ENCODE results near the gene SOX5.
"Not testable (repeated sequence)": the region's sequence is repeated elsewhere in the genome, so short reads cannot be mapped to it uniquely, and the experiment has no call there.

SOX5 gene

DNA sequence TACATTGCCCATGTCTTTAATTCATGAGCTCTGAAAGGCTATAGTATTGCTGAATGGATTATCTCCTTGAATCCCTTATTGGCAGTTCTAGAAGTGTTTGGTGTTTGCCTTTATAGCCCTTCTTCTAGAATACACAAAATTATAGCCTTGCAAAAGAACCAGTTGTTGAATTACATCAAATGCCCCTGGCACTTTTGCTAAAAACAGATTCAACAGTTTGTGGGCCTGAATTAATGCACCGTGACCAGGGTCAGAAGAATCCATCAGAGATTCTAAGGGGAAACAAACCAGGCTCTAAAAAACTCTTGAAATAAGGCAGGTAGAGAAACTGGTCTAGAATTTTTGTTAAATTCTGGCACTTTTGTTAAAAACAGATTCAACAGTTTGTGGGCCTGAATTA, 197.8 kb downstream of the SOX5 start:
- DNase-seq, result no peak

- no peak for DNase-seq
Observed at GRCh38 chr12:23750923-23751322, 198.5 kb downstream of the SOX5 start.

GRCh38 chr12:23744696-23745095, 204.8 kb downstream of the SOX5 start:
- DNase-seq, result no peak

GRCh38 chr12:23742574-23742973, 206.9 kb downstream of the SOX5 start:
- DNase-seq, result no peak

DNA sequence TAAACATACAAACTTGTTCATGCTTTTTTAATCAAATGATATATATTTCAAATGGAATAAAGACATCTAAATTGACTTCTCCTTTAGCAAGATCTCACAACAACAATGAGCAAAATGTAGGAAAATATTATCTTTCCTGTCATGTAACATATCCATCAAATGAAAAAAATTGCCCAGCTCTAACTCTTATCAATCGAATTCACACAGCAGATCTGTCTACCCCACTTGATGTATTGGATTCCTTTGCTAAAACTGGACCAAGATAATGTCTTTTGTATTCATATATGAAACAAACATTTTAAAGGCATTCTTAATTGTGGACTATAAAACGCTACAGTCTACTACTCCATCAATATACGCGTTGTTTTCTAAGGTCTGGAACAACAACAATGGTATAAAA, 218.0 kb downstream of the SOX5 start:
- DNase-seq, result no peak

DNA sequence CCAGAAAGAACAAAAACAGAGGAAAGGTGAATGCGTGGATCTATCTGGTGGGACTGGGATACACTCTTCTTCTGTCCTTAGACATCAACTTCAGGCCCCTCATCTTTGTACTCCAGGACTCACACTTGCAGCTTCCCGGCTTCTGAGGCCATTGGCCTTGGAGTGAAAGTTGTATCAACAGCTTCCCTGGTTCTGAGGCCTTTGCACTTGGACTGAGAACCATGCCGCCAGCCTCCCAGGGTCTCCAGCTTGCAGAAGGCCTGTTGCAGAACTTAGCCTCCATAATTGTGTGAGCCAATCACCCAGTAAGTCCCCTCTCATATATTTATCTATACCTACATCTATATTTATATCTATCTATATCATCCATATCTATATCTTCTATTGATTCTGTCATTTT, 218.4 kb downstream of the SOX5 start:
- no peak for DNase-seq

GRCh38 chr12:23729359-23729758, 220.1 kb downstream of the SOX5 start:
- DNase-seq, result no peak

- DNase-seq, result no peak
Observed at GRCh38 chr12:23726646-23727045, 222.8 kb downstream of the SOX5 start.

DNA sequence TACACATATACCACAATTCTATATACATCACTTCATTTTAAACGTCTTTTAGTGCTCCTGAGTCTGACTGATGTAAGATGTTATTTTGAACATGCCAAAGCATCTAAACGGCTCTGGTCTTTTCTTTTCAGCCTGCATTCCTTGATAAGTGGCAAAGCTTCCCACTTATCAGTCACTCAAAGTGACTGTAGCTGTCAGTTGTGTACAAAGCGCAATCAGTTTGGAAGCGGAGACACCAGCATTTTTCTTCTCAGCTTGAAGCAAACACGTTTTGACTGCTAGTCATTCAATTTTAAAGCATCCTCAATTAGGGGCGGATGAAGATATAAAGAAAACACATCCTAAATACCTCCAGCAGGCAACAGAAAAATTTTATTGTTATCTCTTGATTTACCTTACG, 226.8 kb downstream of the SOX5 start:
- DNase-seq, result no peak

GRCh38 chr12:23721268-23721667, 228.2 kb downstream of the SOX5 start:
- no peak for DNase-seq

GRCh38 chr12:23719493-23719892, 230.0 kb downstream of the SOX5 start:
- no peak for DNase-seq

GRCh38 chr12:23710361-23710760, 239.1 kb downstream of the SOX5 start:
- not testable (repeated sequence) for DNase-seq

GRCh38 chr12:23708185-23708837, 241.2 kb downstream of the SOX5 start:
- DNase-seq, result no peak

DNA sequence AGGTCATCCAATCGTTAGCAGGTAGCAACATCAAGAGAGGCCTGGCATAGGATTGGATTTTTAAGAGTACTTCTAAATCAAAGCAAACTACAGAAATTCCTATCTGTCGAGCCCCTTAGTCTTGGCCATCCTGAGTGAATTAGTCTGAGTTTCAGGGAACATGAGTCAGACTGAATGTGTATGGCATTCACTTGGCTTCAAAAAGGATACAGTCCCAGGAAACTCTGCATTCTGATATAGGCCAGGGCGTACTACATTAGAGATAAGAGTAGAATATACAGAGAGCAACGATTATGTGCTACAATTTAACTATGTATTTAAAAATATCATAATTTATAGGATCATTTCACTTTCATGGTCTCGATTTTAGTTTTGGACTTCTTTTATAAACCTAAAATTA, 242.2 kb downstream of the SOX5 start:
- DNase-seq, result no peak

GRCh38 chr12:23704992-23705943, 244.2 kb downstream of the SOX5 start:
- DNase-seq, result no peak

DNA sequence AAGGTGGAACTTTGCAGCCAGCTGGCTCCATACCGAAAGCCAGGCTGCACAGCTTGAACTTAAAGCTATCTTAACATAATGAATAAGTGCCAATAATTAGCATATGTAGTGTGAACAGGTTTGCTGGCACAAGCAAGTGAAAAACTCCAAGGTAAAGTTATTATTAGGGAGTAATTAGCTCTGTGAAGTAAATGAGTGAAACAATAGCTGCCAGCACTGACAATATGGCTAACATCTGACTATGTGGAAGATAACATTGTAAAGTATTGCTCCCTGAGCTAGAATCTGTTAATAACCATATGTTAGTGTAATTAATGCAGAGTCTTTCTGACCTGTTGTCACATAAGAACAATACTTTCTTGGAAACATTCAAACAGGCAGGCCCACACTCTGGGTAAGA, 246.4 kb downstream of the SOX5 start:
- peak; percentile 60 for DNase-seq

- DNase-seq, result no peak
Observed at GRCh38 chr12:23699031-23699430, 250.4 kb downstream of the SOX5 start.

DNA sequence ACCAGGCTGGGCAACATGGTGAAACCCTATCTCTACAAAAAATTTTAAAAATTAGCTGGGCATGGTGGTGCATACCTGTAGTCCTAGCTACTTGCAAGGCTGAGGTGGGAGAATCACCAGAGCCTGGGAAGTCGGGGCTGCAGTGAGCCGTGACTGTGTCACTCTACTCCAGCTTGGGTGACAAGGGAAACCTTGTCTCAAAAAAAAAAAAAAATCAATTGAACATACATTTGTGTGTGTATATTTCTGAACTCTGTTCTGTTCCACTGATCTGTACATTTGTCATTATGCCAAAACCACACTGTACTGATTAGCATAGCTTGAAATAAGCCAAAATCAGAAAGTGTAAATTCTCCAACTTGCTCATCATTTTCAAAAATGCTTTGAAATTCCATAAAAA, 254.6 kb downstream of the SOX5 start:
- no peak for DNase-seq

- no peak for DNase-seq
Observed at GRCh38 chr12:23694307-23694706, 255.2 kb downstream of the SOX5 start.

DNA sequence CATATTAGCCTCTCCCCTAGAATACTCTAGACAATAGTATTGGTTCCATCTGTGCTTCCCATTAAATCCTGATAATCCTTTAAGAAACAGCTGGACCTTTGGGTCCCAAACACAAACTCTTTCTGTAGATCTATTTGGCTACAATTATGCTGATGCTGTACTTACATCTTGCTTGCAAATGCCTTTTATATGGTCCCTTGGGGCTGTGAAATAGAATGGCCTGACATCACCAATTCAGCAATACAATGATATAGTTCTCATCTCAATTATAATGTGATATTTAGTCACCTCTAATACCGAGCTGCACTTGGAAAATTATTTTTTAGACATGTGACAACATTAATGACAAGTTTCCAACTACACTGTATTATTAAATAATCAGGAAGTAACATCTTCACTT, 261.5 kb downstream of the SOX5 start:
- DNase-seq, result no peak

DNA sequence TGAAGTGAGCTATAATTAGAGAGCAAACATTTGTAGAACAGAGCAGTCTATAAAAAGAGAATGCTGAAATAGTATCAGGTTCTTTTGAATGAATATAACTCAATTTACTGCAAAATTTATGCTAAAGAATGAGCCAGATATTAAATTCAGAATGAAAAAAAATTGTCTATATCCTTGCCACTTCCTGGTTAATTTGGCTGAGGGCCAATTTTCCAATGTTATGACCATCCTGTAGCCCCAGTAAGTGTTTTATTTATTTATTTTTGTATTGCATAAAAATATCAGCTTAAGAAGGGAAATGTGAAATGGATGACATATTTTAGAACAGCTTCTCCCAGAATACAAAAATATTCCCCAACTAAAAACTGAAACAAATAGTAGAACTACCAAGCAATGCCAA, 263.4 kb downstream of the SOX5 start:
- DNase-seq, result no peak

GRCh38 chr12:23684121-23684520, 265.3 kb downstream of the SOX5 start:
- DNase-seq, result no peak

- no peak for DNase-seq
Observed at GRCh38 chr12:23681237-23681636, 268.2 kb downstream of the SOX5 start.

DNA sequence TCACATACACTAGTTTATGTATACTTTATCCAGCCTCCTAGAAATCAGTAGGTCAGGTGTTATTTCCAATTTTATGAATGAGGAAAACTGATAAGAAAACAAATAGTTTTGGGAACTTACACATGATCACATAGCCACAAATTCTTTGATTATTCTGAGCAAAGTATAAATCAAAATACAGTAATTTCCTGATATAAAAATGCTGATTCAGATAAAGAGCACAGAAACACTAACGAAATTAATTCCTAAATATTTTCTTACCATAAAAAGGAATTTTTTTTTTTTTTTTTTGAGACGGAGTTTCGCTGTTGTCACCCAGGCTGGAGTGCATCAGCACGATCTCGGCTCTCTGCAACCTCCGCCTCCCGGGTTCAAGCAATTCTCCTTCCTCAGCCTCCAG, 275.4 kb downstream of the SOX5 start:
- DNase-seq, result no peak

Measured in DMS 273 treated with DMSO at 0.1 percent for 48 hours (cell line).